Vagina (tissue), 2 donors: ENCODE data around the gene DNAAF9.

Experiments used
- CTCF ChIP-seq, 3 experiments: fragments of 450-650 bp in 2 of 3; fragments of 200-600 bp in 1 of 3; sonication (generic) in 1 of 3; IDR thresholded peaks; one replicate each; pipeline ENCODE4 v1.5.1; 2017 to 2019; ENCODE audit warnings: antibody characterized with exemption in 3 of 3, mild to moderate bottlenecking in 2 of 3, moderate library complexity in 2 of 3
- POLR2A ChIP-seq, 2 donors: fragments of 450-650 bp; IDR thresholded peaks; one replicate each; pipeline ENCODE4 v1.6.1; 2017; ENCODE audit warnings: antibody characterized with exemption in 2 of 2, mild to moderate bottlenecking in 2 of 2, moderate library complexity in 2 of 2
- POLR2AphosphoS5 ChIP-seq, 2 donors: sonication (generic); formaldehyde crosslinking; IDR thresholded peaks; one replicate each; pipeline ENCODE4 v1.9.0; 2017; ENCODE audit warnings: antibody characterized with exemption in 2 of 2, mild to moderate bottlenecking in 2 of 2, low read depth in 1 of 2; ENCODE audit not compliant: insufficient read depth in 1 of 2

- TF ChIP-seq POLR2AphosphoS5 (IDR thresholded peaks at IDR 0.05; ENCODE audit: insufficient read depth in 1 of 2, low read depth in 1 of 2) (peak in 1 of 2 donors; percentile 89), POLR2A (IDR thresholded peaks at IDR 0.05) (no peak), CTCF (IDR thresholded peaks at IDR 0.05) (no peak)
Observed at GRCh38 chr20:3420211-3420707, 12.8 kb upstream of the DNAAF9 start.
